Hypothalamus (tissue), 51 donors: ENCODE results near the gene GAMT.

Experiments used
- DNase-seq, 51 donors: peaks; one replicate each; lab custom pipeline; 2025; lab: John Stamatoyannopoulos, UW

Gene GAMT

GRCh38 chr19:1388637-1389026 is 12.7 kb downstream of the GAMT start:
- no peak for DNase-seq

GRCh38 chr19:1387684-1388636 is 13.4 kb downstream of the GAMT start:
- DNase-seq = peak in 4 of 51 donors; percentile 33 to 61 (median 48)

DNA sequence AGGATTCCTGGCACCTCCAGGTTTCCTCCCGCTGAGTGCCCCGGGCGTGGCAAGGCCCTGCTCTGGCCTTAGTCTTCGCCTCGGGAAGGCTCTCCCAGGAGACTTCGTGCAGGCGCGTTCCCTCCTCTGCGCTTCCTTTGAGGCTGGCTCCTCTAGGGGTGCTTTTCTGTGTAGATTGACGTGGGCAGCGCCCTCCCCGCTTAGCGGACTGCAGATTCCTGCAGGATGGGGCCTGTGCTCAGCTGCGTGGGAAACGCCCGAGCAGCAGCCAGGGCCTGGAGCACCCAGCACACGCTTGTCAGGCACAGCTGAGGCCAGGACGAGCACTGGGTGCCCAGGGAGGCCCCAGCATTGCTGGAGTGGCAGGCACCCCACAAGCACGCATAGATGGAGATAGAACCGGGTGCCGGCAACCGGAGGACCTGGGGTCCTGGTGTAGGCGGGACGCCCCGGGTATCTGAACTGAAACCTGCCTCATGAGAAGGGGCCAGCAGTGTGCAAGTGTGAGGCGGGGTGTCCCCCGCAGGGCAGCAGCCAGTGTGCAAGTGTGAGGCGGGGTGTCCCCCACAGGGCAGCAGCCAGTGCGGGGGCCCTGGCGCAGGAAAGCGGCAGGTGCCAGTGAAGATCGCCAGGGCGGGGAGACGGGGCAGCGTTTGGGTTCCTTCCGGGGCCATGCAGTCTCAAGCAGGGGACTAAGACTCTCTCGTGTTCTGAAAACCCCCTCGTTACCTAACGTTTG is 14.2 kb downstream of the GAMT start:
- DNase-seq = peak in 1 of 51 donors; percentile 42

- no peak for DNase-seq
These were observed 15.5 kb downstream of the GAMT start for GRCh38 chr19:1385816-1386215.

- DNase-seq = no peak
These were observed 16.7 kb downstream of the GAMT start for GRCh38 chr19:1384478-1385110.

- no peak for DNase-seq
These were observed 17.3 kb downstream of the GAMT start for GRCh38 chr19:1384085-1384462.

- DNase-seq = peak; percentile 73 to 99 (median 92)
These were observed 17.8 kb downstream of the GAMT start, which contains the start of gene NDUFS7 for GRCh38 chr19:1383312-1384084. NDUFS7 (plus strand) TSS chr19:1383907; CDS start chr19:1383927, 20 bp downstream.

DNA sequence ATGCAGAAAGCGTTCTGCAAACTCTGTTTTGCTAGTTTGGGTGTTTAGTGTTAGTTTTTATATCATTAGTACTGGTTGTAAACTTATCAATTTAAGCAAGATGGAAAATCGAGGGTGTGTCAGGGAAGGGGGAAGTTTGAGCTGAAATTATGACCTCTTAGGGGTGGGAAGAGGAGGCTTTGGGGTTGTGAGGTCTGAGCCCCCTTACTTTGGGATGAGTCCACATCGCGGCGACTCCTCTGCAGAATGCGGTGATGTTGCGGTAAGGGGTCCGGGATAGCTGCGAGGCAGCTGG is 18.4 kb downstream of the GAMT start:
- no peak for DNase-seq

- no peak for DNase-seq
These were observed 19.1 kb downstream of the GAMT start for GRCh38 chr19:1382250-1382649.

- no peak for DNase-seq
These were observed 21.3 kb downstream of the GAMT start for GRCh38 chr19:1379961-1380489.

- DNase-seq = no peak
These were observed 22.0 kb downstream of the GAMT start for GRCh38 chr19:1379126-1379905.

DNA sequence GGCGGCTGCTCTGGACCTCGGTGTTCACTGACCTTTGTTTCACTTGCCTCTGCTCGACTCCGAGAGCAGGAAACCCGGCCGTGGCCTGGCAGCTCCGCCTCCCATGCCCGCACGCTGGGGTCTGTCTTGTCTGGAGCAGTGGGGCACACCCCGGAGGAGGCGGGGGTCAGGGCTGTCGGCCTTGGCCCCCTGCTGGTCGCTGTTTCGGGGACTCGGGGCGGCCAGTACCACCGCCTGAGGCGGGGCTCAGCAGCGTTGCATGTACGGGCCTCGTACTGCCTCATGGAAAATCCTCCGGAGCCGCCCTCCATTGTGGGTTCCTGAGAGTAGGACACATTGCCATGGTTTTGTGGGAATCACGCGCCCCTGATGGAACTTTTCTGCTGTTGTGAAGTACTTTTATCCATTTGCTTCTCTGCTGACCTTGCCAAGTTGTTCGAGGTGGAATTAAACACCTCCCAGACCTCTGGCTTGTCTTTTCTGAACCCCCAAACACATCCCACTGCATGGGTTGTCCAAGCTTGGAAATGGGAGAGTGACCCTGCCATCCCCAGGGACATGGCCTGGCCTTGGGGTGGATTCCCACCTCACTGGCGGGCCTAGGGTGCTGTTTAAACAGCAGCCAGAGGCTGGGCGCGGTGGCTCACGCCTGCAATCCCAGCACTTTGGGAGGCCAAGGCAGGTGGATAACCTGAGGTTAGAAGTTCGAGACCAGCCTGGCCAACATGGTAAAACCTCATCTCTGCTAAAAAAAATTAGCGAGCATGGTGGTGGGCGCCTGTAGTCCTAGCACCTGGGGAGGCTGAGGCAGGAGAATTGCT is 23.2 kb downstream of the GAMT start:
- no peak for DNase-seq

DNA sequence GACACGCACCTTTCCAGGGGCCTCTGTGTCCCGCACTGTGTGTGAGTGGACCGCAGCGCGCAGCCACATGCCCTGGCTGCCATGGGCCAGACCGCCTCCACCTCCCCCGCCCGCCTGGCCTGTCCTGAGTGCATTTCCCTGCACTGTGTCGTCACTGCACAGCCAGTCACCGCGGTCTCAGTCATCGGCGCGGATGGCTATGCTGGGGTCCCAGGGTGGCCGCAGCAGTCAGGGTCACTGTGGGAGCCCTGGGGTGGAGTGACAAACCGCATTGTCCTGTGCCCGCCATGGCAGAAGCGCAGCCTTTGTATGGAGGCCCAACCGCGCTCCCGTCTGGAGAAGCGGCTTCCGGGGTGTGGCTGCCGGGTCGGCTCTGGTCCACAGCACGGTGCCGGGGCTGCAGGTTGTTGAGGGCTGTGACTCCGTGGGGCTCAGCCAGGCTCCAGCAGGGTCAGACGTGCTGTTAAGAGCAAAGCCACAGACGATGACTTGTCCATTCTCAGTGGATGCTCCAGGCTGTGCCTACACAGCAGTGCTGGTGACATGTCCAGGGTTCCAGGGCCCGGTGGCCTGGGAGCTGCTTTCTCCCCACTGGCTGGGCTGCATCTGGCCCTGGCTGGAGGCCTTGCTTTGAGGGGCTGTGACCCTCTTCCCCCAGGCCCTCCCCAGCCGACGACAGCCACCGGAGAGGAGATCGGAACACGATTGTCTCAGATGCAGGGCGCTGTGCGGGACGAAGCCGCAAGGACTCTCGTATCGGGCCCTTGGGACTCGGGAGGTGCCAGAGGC is 24.0 kb downstream of the GAMT start:
- no peak for DNase-seq

DNA sequence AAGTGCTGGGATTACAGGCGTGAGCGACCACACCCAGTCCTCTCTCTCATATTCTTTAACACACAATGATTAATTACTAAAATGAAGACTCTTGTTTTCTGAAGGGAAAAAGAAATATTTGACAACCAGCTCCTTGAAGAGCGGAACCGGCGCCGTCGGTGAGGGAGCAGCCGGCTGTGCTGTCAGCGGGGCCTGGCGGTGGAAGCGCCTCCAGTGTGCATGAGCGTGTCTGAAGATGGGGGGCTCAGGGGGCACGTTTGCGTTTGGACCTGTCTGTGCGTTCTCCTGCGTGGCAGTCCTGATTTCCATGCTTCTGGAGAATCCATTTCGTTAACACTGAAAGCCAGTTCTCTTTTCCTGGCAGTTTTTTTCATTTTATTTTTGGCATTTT is 24.9 kb downstream of the GAMT start:
- DNase-seq = no peak

GRCh38 chr19:1374250-1374577 is 27.1 kb downstream of the GAMT start:
- no peak for DNase-seq

- DNase-seq = peak in 30 of 51 donors; percentile 24 to 66 (median 42)
These were observed 27.6 kb downstream of the GAMT start for GRCh38 chr19:1373534-1374249.

- DNase-seq = no peak
These were observed 28.3 kb downstream of the GAMT start for GRCh38 chr19:1373042-1373533.
